NK-92 treated with Interleukin-12 subunit alpha and Interleukin-12 subunit beta, amount 100 ng/mL, for 24 hours (cell line): Measurements from ENCODE around the gene RAPGEFL1.
"Not testable (repeated sequence)": the region's sequence is repeated elsewhere in the genome, so short reads cannot be mapped to it uniquely, and the experiment has no call there.

ENCODE experiments used
- DNase-seq: peaks from one replicate; lab custom pipeline; 2025; lab: John Stamatoyannopoulos, UW

The RAPGEFL1 gene

GRCh38 chr17:40177275-40177874 is at the start of gene RAPGEFL1:
Gene RAPGEFL1, plus strand, starts transcription at chr17:40177470. Its CDS starts 392 bp downstream, at chr17:40177862.
- DNase-seq: no peak

- DNase-seq: no peak
Measured at GRCh38 chr17:40129498-40129897, 47.8 kb upstream of the RAPGEFL1 start.

GRCh38 chr17:40130352-40131042 is 46.8 kb upstream of the RAPGEFL1 start:
- DNase-seq: no peak

GRCh38 chr17:40134184-40134583 is 43.1 kb upstream of the RAPGEFL1 start:
- DNase-seq: no peak

- no peak for DNase-seq
Measured at GRCh38 chr17:40135817-40136216, 41.5 kb upstream of the RAPGEFL1 start.

GRCh38 chr17:40139566-40140058 is 37.7 kb upstream of the RAPGEFL1 start:
- no peak for DNase-seq

GRCh38 chr17:40143166-40143565 is 34.1 kb upstream of the RAPGEFL1 start:
- not testable (repeated sequence) for DNase-seq

- no peak for DNase-seq
Measured at GRCh38 chr17:40145476-40145875, 31.8 kb upstream of the RAPGEFL1 start.

GRCh38 chr17:40148527-40148926 is 28.7 kb upstream of the RAPGEFL1 start:
- DNase-seq: no peak

- no peak for DNase-seq
Measured at GRCh38 chr17:40150276-40150675, 27.0 kb upstream of the RAPGEFL1 start.

- DNase-seq: no peak
Measured at GRCh38 chr17:40151414-40151963, 25.8 kb upstream of the RAPGEFL1 start.

- DNase-seq: no peak
Measured at GRCh38 chr17:40153603-40154236, 23.6 kb upstream of the RAPGEFL1 start.

GRCh38 chr17:40157973-40158372 is 19.3 kb upstream of the RAPGEFL1 start:
- DNase-seq: no peak

- DNase-seq: no peak
Measured at GRCh38 chr17:40158438-40159013, 18.7 kb upstream of the RAPGEFL1 start.

GRCh38 chr17:40159456-40159855 is 17.8 kb upstream of the RAPGEFL1 start:
- DNase-seq: no peak

- no peak for DNase-seq
Measured at GRCh38 chr17:40167685-40168261, 9.5 kb upstream of the RAPGEFL1 start.

GRCh38 chr17:40168262-40168832 is 8.9 kb upstream of the RAPGEFL1 start:
- no peak for DNase-seq

- no peak for DNase-seq
Measured at GRCh38 chr17:40170325-40170724, 6.9 kb upstream of the RAPGEFL1 start.

GRCh38 chr17:40171750-40172149 is 5.5 kb upstream of the RAPGEFL1 start:
- no peak for DNase-seq

- DNase-seq: no peak
Measured at GRCh38 chr17:40173091-40173777, 4.0 kb upstream of the RAPGEFL1 start.

GRCh38 chr17:40173778-40174135 is 3.5 kb upstream of the RAPGEFL1 start:
- no peak for DNase-seq
